GM19455 (cell line): ENCODE data around the gene SP7.
"Not testable (repeated sequence)": the region's sequence is repeated elsewhere in the genome, so short reads cannot be mapped to it uniquely, and the experiment has no call there.

Experiments
- ATAC-seq: cut with Tn5 transposase; IDR thresholded peaks from one replicate; pipeline ENCODE4 v1.9.1; 2021; ENCODE audit not compliant: unreplicated experiment

Gene SP7

DNA sequence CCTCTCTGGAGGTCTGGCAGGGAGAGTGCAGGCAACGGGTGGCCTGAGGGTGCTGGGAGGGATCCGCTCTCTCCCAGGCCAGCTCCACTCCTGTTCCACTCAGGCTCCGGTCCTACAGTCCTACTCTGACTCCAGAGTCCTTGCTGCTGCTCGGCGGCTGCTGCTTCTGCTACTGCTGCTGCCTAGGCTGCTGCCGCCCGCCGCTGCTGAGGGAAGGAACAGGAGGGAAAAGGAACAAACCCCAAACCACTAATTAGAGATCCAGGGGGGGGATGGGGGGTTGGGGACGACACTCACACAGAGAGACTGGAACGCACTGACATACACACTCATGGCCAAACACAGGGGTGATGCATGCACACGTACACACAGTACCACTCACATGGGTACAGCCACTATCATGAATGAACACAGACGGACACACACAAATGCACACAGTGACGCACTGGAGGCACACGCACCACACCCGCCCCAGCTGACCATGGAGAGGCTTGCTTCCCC lies at the start of gene SP7:
Gene SP7 (minus strand): TSS at position 174 of the 501 bp plus-strand sequence. CDS start 708 bp downstream, outside the sequence.
- no peak for ATAC-seq

DNA sequence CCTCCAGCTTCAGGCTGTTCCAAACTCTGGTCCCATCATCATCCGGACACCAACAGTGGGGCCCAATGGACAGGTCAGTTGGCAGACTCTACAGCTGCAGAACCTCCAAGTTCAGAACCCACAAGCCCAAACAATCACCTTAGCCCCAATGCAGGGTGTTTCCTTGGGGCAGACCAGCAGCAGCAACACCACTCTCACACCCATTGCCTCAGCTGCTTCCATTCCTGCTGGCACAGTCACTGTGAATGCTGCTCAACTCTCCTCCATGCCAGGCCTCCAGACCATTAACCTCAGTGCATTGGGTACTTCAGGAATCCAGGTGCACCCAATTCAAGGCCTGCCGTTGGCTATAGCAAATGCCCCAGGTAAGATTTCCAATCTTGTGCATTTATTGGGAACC lies 47.1 kb upstream of the SP7 start:
- no peak for ATAC-seq

DNA sequence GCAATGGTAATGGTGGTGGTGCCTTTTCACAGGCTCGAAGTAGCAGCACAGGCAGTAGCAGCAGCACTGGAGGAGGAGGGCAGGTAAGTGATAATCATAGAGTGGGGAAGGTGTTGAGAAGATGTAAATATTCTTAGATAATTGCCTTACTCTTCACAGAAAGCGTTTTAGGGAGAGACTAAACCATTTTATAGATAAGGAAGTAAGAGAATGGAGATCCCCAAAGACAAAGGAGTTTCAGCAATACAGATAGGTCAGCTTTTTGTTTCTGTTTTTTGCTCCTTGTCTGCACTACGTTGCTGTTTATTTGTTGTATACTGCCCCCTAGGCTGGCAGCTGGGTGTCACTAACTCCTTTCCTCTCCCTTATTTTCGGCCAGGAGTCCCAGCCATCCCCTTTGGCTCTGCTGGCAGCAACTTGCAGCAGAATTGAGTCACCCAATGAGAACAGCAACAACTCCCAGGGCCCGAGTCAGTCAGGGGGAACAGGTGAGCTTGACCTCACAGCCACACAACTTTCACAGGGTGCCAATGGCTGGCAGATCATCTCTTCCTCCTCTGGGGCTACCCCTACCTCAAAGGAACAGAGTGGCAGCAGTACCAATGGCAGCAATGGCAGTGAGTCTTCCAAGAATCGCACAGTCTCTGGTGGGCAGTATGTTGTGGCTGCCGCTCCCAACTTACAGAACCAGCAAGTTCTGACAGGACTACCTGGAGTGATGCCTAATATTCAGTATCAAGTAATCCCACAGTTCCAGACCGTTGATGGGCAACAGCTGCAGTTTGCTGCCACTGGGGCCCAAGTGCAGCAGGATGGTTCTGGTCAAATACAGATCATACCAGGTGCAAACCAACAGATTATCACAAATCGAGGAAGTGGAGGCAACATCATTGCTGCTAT lies 45.8 kb upstream of the SP7 start:
- ATAC-seq = no peak

DNA sequence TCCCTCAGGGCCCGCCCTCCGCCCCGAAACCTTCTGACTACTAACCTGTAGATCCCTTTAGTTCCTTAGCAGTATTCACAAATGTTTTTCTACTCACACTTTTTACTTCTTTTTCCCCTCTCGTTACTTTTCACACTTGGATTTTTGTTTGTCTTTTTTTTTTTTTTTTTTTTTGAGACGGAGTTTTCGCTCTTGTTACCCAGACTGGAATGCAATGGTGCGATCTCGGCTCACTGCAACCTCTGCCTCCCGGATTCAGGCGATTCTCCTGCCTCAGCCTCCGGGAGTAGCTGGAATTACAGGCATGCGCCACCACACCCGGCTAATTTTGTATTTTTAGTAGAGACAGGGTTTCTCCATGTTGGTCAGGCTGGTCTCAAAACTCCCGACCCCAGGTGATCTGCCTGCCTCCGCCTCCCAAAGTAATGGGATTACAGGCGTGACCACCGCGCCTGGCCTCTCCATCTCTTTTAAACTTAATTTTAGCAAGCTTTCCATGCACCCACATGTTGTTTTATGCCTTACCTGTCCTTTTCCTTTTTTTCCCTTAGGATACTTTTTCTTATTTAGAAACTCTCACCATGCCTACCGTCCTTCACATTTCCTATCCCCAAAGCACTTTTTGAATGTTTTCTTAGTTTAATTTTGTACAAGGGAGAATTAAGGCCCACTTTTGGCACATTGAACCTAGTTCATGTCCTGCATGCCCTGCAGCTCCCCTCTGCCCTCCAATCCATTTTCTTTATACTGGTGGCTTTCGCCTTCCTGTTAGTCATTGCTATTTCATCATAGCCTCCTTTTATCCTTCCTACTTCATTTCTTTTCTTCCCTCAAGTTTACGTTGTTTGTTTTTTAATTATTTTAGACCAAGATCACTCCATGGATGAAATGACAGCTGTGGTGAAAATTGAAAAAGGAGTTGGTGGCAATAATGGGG lies 44.9 kb upstream of the SP7 start:
- ATAC-seq = no peak

DNA sequence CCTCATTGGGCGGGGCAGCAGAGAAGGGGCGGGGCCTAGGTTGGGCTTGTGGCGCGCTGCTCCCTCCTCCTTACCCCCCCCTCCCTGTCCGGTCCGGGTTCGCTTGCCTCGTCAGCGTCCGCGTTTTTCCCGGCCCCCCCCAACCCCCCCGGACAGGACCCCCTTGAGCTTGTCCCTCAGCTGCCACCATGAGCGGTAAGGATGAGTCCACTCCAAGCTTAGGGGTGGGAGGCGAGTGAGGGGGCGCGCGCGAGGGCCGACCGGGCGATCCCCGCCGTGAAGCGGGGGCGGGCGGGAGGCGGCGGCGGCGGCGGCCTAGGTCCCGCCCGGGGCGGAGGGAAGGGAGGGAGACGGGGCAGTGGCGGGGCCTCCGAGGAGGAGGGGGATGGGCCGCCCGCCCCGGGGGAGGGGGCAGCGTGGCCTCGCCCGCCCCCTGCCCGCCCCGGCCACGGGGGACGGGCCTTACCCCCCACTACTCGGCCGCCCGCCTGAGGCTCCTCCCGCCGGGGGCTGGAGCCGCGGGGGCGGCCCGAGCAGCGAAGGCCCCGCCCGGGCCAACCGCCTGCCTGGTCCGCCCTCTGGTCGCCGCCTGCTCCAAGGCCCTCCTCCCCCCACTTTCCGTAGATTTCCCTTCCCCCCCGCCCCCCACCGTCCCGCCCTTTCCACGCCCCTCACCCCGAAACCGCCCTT lies 44.1 kb upstream of the SP7 start, which contains the start of gene SP1:
Gene SP1 (plus strand): TSS at position 73 of the 690 bp plus-strand sequence. CDS start 116 bp downstream, at position 189.
- peak; percentile 28 for ATAC-seq

DNA sequence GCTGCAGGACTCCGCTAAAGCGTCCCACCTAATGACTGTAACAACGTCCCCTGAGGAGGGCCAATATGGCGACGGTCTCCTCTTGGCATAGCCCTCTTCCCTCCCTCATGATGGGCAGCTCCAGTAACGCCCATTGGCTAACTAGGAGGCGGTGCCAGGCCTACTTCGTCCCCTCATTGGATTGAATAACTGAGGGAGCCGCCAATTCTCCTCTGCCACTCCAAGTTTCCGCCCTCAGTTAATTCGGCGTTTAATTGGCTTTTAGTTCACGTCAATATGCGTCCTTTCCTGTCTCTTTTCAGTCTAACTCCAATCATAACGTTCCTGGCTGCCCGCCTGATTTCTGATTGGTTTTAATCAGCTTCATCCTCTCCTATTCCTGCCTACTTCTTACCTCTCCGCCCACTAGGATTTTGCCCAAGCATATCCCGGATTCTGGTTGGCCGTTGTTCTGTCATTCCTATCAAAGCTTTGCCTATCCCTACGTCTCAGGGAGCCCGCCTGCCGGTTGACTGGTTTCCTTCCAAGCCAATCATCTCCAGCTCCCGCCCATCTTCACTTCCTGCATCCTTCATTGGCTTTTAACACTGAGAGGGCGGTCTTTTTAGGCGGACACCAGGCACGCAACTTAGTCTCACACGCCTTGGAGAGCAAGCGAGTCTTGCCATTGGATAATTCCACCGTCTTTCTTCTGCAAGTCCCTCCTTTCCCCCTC lies 43.4 kb upstream of the SP7 start:
- ATAC-seq = peak; percentile 77

DNA sequence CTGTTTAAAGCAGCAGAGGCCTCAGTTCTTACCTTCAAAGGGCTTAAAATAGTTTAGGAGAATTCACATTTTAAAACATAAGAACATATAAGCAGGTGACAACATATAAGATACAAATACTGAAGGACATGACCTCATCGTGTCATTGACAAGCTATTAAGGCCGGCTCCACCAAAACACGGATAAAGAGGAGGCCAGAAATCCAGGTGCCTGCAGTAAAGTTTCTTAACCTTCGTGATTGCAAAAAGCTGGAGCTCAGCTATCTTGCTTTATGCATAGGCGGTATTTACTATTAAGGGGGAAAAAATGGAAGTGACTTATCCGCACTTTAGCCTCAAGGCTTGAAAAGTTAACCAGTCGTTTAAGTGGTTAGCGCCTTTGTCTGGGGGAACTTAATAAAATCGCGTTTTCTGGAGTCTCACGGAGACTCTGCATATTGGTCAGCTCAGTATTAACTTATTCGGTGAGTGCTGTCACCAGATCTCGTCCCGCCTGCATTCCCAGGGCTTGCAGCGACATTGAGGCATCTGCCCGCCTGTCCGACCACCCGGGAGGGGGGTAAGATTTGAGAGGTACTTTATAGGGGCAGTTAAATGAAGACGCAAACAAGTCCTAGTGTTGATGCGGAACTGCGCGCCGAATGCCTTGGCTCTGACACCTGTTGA lies 42.7 kb upstream of the SP7 start:
- no peak for ATAC-seq

DNA sequence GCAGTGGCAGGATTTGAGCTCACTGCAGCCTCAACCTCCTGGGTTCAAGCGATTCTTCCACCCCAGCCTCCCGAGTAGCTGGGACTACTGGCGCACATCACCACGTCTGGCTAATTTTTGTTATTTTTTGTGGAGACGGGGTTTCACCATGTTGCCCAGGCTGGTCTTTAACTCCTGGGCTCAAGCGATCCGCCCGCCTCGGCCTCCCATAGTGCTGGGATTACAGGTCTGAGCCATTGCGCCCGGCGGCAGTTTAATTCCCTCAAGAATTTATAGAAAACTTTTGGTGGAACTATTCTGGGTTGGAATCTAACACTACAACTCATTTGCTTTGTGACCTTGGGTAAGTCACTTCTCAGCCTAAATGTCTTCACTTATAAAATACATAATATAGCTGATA lies 42.1 kb upstream of the SP7 start:
- no peak for ATAC-seq

DNA sequence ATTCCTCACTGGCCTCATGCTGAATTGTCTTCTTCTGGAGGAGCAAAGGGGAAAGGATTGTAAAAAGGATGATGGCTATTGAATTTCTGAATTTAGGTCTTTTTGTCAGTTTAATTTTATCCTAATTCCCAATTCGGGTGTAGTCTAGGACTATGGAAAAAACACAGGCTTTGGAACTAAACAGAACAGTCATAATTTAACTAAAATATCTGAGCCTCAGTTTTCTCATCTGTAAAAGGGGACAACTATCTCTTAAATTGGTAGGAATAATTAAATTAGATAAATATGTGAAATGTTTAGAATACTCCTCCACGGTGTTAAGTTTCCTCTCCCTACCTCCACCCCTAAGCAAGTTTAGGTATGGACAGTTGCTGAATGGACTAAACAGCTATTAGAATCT lies 40.6 kb upstream of the SP7 start:
- ATAC-seq = no peak

DNA sequence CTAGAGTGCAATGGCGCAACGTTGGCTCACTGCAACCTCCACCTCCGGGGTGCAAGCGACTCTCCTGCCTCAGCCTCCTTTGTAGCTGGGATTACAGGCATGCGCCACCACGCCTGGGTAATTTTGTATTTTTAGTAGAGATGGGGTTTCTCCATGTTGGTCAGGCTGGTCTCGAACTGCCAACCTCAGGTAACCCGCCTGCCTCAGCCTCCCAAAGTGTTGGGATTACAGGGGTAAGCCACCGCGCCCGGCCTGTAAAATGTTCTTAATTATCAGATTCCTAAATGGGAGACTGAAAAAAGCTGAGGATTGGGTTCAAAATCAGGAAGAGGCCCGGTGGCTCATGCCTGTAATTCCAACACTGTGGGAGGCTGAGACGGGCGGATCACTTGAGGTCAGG lies 38.1 kb upstream of the SP7 start:
- ATAC-seq = not testable (repeated sequence)

DNA sequence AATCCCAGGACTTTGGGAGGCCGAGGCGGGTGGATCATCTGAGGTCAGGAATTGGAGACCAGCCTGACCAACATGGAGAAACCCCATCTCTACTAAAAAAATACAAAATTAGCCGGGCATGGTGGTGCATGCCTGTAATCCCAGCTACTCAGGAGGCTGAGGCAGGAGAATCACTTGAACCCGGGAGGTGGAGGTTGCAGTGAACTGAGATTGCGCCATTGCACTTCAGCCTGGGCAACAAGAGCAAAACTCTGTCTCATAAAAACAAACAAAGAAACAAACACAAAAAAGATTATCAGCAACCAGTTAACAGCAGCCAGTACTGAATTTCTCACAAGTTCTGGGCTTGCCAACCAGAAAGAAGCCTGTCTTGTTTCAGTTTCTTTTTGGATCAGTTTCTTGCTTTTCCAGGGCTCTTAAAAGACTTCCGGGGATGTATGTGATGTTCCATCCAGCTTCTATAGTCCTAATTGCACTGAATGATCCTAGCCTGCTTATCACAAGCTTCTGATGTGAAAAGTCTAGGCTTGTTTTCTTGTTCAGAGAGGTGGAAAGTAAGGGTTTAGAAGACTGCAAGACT lies 37.5 kb upstream of the SP7 start:
- ATAC-seq = not testable (repeated sequence)

DNA sequence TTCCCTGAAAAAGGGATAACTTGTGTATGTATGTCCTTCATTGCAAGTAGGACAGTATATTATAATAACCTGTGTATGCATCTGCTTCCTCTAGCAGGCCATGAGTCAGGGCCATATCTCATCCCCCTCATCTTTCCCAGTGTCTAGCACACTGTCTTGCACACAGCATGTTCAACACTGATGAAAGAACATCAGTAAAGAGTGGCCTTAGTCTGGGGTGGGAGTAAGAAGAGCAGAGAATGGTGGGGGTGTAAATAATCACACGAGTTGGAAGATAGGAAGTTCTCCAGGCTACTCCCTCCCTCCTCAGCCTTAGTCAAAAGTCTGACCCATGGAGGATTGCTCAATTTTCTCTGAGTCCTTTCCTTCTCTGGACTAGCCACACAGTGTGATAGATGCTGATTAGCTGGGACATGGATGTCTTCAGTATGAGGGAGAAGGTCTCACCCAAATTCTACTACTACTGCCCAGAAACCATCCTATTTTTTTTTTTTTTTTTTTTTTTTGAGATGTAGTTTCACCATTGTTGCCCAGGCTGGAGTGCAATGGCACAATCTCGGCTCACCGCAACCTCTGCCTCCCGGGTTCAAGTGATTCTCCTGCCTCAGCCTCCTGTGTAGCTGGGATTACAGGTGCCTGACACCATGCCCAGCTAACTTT lies 29.2 kb upstream of the SP7 start:
- no peak for ATAC-seq

DNA sequence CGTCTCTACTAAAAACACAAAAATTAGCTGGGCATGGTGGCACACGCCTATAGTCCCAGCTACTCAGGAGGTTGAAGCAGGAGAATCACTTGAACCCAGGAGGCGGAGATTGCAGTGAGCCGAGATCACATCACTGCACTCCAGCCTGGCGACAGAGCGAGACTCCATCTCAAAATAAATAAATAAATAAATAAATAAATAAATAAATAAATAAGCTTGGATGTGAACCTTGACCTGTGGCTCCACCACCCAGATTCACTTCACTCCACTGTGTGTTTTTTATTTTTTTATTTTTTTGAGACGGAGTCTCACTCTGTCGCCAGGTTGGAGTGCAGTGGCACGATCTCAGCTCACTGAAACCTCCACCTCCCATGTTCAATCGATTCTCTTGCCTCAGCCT lies 25.5 kb upstream of the SP7 start:
- ATAC-seq = not testable (repeated sequence)

DNA sequence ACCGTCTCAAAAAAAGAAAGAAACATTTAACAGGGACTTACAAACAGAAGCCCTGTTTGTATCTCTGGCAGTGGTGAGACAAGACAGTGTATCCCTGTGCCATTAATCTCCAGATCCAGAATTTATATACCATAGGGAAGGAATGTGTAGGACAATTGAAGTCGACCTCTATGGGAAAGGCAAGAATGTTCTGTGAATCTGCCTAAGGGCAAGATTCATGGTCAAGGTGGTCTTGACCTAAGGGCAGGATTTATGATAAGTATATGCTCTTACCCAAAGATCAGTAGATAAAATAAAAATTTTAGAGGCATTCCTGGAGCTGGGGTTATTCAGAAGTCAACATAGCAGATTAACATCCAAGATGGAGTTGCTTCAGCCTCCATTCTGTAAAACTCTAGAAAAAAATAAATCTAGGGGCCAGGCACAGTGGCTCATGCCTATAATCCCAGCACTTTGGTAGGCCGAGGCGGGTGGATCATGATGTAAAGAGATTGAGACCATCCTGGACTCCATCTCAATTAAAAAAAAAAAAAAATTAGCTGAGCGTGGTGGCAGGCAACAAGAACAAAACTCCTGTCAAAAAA lies 22.8 kb upstream of the SP7 start:
- no peak for ATAC-seq

DNA sequence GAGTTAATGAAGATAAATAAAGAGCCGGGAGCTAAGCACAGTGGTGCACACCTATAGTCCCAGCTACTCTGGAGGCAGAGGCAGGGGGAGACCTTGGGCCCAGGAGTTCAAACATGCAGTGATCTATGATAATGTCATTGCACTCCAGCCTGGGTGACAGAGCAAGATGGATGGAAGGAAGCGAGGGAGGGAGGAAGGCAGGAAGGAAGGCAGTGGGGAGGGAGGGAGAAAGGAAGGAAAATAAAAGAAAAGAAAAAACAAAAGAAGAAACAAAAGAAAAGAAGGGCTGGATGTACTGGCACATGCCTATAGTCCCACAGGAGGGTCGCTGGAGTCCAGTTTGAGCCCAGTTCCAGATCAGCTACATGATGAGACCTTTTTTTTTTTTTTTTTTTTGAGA lies 19.0 kb upstream of the SP7 start:
- ATAC-seq = no peak

DNA sequence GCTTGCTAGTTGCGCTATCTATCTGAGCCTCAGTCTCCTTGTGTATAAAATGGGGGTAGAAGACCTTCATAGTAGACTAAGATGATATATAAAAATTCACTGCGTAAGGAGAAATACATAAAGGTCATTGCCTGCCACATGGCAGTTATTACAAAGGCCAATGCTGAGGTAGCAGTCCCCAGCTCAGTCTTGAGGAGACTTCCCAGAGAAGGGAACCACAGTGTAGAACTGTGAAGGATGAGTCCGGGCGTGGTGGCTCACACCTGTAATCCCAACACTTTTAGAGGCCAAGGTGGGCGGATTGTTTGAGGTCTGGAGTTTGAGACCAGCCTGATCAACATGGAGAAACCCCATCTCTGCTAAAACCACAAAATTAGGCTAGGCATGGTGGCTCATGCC lies 17.1 kb upstream of the SP7 start:
- ATAC-seq = no peak

DNA sequence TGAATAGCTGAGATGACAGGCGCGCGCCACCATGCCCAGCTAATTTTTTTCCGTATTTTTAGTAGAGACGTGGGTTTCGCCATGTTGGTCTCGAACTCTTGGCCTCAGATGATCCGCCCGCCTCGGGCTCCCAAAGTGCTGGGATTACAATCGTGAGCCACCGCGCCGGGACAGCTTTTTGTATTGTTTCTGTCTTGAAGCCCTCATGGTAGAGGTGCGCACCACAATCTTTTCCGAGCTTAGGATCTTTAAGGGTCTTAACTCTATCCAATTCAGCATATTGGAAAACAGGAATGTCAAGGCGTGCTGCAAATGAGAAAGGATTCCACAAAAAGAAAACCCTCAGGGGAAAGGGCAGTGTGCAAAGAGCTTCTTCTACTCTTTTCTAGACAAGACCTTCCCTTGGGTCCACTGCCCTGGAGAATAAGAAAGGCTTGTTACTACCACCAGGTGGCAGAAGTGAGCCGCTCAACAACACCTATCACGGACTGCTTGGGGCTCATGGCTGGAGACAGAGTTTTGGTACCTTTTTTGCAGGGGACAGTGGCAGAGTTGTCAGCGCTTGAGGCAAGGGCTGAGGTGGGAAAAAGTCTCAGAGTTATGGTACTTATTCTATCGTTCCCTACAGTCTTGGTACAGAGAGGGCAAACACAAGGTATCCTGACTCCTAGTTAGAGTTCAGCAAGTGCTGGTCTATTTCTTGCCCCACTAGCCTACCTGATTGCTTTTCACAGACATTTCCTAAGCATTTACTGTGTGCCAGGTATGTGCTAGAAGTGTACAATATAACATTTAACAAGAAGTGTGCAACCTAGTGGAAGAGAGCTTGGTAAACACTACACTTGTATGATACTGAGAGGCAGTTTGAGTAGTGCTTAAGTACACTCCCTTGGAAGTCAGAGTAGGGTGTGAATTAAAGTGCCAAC lies 16.4 kb upstream of the SP7 start:
- ATAC-seq = peak; percentile 79
